ENCODE results near the gene RTRAF.

Gene RTRAF

DNA sequence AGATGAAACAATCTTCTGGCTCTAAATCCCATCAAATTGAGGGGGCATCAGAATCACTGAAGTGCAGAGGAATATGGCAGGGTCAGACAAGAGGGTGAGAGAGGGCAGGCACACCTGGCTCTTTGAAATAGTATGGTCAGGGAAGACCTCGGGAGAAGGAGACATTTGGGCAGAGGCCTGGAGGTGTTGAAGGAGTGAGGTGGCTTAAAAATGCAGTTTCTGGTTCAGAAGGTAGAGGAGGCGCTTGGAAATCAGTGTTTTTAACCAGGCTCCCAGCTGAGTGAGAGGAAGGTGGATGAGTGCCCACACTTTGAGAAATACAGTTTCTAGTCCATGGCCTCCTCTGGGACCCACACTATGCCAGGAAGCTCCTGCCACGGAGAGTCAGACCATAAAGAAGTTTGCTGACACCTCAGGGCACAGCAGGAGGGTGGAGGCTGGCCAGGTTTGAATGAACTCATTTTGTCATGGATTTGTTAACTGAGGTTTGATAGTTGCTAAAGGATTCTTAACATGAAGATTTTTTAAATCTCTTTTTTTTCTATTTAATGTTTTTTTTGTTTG is 59.4 kb downstream of the RTRAF start:
- peak; percentile 65 for DNase-seq (ENCODE audit: low read depth, low spot score)

DNA sequence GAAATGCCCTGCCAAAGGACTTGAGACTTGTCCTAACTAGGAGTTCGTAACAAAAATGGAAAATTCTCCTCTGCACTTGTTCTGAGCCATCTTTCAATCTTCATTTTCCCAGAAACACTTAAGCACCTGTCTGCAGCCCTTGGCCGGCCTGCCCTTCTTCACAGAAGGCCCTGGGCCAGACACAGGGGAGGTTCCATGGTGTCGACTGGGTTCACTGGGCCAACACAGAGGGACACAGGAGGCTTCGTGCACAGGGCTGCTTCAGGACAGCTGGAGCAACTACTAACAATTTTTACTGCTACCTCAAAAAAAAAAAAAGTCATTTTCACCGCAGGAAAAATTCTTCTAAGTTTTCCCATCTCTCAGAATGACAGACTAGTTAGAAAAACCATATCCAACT is 59.9 kb downstream of the RTRAF start:
- DNase-seq (ENCODE audit: low read depth, low spot score): no peak

DNA sequence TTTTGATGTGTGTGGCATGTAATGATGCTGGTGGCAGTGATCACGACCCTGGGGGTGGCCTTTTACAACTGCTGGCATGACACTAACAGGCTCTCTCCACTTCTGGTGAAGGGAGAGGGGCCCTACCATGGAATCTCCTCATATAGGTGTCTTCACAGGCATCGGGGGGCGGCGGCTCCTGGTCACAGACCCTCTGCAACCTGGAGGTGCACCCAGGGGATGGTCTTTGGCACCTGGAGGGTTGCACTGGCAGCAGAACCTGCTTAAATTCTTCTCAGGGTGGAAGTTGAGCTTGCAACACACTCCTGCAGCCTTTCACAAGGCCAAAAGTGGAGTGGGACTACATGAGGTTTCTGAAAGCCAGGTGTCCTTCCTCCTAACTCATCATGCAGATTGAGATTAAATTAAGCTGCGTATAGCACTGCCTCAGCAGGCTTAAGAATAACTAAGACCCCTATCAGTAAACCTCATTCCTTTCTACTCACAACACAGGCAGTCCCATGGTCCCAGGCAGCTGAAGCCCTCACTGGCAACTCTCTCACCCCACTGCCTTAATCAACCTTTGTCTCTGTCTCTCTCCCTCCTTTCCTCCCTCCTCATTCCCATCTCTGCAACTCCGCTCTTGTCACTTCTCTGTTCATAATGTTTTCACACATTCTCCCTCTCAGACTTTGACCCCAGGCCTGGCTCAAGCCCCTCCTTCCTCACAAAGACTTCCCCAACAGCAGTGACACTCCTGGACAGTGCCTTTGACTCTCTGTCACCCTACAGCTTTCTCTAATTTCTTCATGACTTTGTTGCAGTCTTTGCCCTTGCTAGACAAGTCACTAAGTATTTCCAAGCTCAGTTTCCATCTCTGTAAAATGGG is 60.6 kb downstream of the RTRAF start:
- no peak for DNase-seq (ENCODE audit: low read depth, low spot score)

DNA sequence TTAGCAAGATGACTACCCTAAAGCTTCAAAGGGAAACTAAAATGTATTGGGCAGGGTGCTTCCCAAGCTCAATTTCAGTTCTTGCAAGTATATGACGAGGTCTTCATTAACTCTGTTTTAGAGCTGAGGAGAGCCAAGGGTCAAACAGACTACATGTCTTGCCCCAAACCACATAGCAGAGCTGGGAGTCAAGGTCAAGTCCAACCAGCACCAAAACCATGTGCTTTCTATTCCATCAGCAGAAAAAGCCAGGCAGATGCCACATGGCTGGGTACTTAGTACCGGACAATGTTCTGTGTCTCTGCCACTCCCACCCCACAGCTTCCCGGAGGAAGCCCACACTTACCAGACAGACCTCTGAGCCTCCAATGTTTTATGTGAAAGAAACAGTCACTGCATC is 61.9 kb downstream of the RTRAF start:
- DNase-seq (ENCODE audit: low read depth, low spot score): no peak

DNA sequence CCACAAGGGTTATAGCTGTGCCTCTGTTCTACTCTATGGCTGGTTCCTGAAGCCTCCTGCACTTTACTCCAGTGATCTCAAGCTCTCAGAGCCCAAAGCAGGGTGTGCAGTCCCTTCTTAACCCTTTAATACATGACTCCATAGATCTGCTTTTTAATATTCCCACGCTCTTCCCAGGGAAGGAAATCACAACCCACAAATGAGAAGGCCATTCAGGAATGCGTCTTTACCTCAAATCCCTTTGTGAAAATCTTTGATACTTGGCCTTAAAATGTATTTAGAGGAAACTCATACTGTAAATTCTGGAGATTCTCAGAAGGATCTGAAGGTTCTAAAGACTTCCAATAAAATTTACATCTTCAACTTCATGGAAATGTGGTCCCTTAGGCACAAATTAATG is 62.5 kb downstream of the RTRAF start:
- peak; percentile 56 for DNase-seq (ENCODE audit: low read depth, low spot score)

DNA sequence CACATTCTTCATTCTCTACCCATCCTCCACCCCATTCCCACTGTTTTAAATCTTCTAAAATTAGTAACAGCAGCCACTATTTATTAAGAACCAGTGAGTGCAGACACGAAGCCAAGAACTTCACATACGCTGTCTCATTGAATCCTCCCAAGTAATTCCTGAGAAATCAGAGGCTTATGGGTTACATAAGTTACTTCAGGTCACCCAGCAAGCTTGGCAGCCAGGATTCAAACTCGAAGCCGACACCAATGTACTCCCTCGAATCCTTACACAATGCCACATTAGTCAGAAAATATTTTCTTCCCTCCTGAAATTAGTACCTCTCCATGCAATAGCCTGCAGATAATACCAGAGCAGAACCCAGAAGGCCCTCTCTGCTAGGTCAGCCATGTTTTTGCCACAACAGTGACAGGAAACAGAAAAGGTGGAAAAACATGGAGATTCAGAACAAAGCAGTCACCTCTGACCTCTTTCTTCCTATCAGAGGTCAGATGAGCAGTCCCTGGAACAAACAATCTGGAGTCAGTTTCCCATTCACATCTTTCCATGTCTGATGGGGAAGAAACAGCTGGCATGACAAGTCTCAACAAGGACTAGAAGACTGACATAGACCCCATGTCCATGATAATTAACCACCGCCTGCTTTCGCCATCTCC is 63.1 kb downstream of the RTRAF start:
- no peak for DNase-seq (ENCODE audit: low read depth, low spot score)

DNA sequence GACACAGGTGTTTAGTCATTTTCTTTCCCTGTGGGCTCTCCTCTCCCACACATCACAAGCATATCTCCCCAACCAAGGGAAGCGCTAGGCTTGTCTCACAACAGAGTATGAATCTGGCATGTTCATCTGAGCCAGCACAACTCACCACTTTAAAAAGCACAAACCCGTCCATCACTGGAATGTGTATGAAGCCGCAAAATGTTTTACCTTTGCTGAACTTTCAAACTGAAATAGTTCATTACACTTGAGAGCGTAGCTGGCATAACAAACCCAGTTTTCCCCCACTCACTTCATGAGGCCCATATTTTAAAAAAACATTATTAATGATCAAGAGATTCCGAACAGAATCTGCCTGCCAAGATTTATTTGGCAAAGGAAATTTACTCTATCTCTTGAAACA is 63.7 kb downstream of the RTRAF start:
- no peak for DNase-seq (ENCODE audit: low read depth, low spot score)

DNA sequence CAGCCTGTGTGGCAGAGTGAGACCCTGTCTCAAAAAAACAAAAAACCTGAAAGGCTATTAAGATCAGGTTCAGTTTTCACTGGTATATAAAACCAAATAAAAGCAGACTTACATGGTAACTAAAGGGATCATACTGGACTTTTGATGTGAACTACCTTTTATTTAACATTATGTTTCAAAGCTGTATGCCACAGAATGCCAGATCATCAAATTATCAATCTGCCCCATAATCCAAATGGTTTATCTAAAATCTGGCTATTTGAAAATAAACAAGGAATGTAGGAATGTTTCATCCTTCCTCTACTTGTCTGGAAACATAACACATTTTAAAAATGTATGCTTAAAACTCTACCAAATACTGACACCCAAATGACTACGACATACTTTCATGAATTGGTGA is 65.3 kb downstream of the RTRAF start:
- no peak for DNase-seq (ENCODE audit: low read depth, low spot score)

DNA sequence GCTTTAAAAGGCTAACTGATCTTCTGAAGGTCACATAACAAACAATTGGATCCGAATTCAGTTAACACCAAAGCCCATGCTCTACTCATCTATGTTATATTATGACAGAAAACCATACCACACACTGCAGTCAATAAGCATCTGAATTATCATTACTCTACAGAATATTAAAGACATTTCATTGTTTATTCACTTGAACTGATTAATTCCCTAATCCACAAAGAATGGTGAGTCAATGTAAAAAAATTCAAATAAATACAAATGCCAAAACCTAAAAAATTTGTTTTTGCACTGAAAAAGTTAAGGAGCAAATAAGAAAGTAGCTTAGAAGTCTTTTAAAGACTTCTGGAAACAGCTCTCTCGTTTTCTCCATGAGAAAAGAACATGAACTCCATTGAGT is 65.8 kb downstream of the RTRAF start:
- no peak for DNase-seq (ENCODE audit: low read depth, low spot score)

DNA sequence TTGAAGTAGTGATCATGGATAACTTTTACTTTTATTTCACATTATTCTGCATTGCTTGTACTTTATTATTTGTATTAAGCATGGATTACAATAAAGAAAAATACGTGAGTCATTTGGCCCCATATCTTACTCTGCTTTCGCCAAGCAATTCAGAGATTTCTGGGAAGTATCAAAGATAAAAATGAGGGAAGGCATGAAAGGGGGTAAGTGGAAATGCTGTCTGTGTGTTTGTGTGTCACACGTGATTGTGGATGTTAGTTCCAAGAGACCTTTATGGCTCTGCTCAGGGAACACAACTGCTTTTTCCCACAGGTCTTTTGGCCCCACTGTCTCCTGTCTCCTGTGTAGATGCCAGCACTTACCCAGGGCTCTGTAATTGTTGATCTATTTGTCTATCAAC is 69.0 kb downstream of the RTRAF start:
- DNase-seq (ENCODE audit: low read depth, low spot score): no peak

DNA sequence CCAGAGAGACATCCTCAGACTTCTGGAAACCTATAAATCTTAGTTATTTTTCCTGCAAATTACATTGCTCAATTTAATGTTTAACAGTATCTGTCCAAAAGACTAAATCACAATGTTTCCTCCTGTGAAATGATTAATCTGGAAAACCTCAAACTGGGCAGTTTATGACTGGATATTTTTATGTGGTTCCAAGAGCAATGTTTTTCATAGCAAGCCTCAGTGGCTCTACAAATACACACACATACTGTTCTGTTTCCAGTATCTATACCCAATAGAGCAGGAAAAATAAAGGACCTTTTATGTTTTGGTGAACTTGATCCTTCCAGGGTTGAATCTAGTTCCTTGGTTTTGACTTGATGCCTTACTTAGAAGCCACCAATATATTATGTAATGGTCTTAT is 70.3 kb downstream of the RTRAF start:
- DNase-seq (ENCODE audit: low read depth, low spot score): no peak

DNA sequence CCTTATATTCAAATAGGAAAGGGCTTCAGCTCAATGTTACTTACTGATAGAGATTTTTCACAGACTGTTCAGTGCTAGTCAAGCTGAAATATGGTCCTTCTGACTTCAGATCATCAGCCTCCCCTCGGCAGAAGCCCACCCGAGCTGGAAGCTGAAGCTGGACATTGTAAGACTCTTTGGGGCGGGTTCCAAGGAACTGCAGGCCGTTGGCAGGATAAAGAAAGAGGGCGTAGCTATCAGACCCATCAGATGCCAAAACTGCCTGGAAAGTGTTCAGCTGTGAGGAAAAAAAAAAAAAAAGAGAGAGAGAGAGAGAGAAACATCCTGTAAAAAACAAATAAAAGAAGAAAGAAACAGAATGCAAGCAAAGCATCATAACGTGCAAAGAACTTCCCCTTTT is 70.7 kb downstream of the RTRAF start:
- DNase-seq (ENCODE audit: low read depth, low spot score): peak; percentile 69
